ENCODE measurements around the gene LRRC37A. TPM values are rescaled to one million over a fixed set of nuclear protein-coding genes. Genes with fewer than 3 reads are reported as not detected.
"Not testable (repeated sequence)": the region's sequence is repeated elsewhere in the genome, so short reads cannot be mapped to it uniquely, and the experiment has no call there.

The LRRC37A gene
- total RNA-seq, 1 donor: 8.6 TPM

DNA sequence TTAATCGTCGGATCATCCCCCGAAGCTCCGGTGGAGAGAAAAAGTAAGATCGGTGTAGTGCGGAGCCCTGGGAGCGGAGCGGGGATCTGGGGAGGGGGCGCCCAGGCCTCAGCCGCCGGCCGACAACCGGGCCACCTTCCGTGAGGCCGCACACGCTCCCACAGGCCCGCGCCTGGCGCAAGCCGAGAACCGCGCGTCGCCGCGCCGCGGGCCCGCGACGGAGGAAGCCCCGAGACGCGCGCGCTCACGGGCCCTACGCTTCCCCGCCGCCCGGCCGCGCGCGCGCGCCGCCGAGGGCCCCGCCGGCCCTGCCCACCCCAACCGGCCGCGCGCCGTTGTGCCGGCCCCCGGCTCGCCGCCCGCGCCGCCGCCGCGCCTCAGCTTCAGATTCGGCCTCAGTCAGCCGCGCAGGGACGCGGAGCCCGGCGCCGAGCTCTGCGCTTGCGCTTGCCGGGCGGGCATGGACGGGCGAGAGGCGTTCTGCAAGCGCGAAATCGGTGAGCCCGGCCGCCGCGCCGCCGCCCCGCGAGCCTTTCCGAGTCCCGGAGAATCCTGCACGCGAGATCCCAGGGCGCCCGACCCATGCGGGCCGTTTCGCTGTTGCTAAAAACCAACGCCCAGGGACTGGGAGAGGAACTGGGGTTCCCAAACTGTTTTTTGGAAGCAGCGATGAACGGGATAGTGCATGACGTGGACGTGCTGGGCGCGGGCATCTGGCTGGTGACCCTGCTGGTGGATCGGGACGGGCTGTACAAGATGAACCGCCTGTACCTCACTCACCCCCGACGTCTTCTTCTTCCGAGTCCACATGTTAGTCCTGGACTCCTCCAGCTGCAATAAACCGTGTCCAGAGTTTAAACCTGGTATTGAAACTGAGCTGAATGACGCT is 28.0 kb upstream of the LRRC37A start:
- DNase-seq (ENCODE audit: low read depth): peak; percentile 89
- TF ChIP-seq, protein P1, sequence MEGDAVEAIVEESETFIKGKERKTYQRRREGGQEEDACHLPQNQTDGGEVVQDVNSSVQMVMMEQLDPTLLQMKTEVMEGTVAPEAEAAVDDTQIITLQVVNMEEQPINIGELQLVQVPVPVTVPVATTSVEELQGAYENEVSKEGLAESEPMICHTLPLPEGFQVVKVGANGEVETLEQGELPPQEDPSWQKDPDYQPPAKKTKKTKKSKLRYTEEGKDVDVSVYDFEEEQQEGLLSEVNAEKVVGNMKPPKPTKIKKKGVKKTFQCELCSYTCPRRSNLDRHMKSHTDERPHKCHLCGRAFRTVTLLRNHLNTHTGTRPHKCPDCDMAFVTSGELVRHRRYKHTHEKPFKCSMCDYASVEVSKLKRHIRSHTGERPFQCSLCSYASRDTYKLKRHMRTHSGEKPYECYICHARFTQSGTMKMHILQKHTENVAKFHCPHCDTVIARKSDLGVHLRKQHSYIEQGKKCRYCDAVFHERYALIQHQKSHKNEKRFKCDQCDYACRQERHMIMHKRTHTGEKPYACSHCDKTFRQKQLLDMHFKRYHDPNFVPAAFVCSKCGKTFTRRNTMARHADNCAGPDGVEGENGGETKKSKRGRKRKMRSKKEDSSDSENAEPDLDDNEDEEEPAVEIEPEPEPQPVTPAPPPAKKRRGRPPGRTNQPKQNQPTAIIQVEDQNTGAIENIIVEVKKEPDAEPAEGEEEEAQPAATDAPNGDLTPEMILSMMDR (IDR thresholded peaks at IDR 0.05; ENCODE audit: insufficient read depth, low read depth, low read length): no peak
- H3K4me3 ChIP-seq (ENCODE audit: low read depth, low read length): peak overlapping the region; percentile 81

DNA sequence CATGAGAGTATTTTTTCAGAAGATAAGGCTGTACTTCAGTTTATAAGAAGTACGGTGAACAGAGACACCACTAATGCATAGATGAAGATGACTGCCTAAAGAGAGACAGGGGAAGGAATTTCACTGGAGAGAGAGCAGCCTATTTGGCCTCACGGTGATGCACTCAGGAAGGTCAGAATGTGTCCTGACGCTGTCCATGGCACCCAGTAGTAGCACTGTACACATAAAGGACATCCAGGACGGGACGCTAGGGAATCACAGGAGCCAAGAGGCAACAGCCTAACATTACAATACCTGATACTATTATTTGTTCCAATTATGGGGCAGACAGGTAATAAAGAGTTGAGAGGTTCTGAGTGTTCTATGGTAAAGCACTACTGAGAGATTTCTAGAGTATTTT is 24.9 kb upstream of the LRRC37A start:
- no peak for DNase-seq (ENCODE audit: low read depth)
- TF ChIP-seq, protein P1 (IDR thresholded peaks at IDR 0.05; ENCODE audit: insufficient read depth, low read depth, low read length): no peak

DNA sequence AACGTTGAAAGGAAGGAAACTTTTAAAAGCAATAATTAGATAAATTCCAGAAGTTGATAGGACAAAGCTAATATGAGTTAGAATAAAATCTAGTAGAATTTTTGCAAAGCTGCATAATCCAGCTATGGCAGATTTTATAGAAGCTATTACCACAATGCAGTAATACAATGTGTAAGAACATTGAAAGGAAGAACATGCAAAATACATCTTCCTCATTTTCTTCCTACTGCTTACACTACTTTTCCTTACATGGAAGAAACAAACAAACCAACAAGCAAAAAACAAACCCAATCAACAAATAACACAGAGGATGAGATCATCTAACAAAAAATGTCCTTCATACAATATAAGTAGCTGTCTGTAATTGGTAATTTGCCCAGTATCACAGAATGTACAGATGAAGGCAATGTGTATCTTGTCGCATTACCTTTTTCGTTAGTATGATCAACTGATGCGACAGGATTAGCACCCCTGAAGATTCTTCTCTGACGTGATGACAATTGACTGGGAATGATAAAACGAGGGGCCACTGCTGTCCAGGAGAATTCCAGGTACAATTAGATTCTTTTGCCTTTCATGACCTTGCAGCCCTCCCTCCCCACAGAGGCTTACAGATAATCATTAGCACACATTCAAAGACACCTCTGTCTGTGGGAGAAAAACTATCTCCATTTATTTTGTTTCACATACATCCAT is 21.2 kb upstream of the LRRC37A start:
- TF ChIP-seq, protein P1 (IDR thresholded peaks at IDR 0.05; ENCODE audit: insufficient read depth, low read depth, low read length): no peak
- no peak for DNase-seq (ENCODE audit: low read depth)
- H3K4me3 ChIP-seq (ENCODE audit: low read depth, low read length): no peak overlapping the region

More for the DNA sequence above, 24.9 kb upstream of the LRRC37A start:
- H3K4me3 ChIP-seq (ENCODE audit: low read depth, low read length): no peak overlapping the region

DNA sequence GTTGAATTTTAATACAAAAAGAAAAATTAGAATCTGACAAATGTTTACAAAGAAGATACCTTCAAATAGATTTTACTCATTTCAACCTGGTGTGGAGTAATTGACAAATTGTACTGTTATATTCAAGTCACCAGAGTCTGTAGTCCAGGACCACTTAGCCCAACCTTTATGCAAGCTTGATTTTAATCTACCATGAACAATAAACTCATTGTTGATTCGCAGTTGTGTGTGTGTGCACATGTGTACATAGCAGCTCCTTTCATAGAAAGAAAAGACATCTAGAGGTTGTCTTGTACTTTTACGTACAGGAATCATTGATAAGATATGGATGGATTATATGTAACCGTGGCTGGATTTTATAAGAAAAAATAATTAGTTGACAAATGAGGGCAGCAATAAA is 20.7 kb upstream of the LRRC37A start:
- no peak for DNase-seq (ENCODE audit: low read depth)
- H3K4me3 ChIP-seq (ENCODE audit: low read depth, low read length): no peak overlapping the region
- TF ChIP-seq, protein P1 (IDR thresholded peaks at IDR 0.05; ENCODE audit: insufficient read depth, low read depth, low read length): no peak

DNA sequence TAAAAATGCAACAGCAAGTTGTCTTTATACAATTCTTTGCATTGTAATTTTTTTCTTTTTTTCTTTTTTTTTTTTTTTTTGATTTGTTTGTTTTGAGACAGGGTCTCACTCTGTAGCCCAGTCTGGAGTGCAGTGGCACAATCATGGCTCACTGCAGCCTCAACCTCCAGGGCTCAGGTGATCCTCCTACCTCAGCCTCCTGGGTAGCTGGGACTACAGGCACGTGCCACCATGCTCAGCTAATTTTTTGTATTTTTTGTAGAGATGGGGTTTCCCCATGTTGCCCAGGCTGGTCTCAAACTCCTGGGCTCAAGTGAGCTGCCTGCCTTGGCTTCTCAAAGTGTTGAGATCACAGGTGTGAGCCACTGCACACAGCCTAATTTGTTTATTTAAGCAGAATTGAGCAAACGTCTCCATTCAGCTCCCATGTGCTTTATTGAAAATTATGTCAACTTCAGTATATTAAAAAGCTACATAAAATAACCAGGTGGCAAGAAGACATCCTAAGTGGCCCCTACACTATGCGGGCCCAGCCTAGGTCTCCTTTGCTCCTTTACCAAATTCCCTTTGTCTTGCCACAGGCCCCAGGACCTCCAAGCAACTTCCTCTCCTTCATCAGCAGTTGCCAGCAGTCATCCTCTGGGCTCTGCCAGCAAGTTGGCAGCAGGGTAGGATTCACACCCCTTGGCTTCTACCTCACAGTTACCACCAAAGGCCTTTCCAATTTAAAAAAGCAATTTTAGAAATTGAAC is 18.0 kb upstream of the LRRC37A start:
- not testable (repeated sequence) for H3K4me3 ChIP-seq (ENCODE audit: low read depth, low read length); DNase-seq (ENCODE audit: low read depth)

DNA sequence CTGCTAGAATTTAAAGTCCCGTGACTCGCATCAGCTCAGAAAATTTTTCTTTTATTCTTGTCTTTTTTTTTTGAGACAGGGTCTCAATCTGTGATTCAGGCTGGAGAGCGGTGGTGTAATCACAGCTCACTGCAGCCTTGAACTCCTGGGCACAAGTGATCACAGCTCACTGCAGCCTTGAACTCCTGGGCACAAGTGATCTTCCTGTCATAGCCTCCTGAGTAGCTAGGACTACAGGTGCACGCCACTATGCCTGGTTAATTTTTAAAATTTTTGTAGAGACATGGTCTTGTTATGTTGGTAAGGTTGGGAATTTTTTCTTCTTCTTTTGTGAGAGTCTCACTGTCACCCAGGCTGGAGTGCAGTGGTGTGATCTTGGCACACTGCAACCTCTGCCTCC is 13.6 kb upstream of the LRRC37A start:
- not testable (repeated sequence) for H3K4me3 ChIP-seq (ENCODE audit: low read depth, low read length); DNase-seq (ENCODE audit: low read depth)

DNA sequence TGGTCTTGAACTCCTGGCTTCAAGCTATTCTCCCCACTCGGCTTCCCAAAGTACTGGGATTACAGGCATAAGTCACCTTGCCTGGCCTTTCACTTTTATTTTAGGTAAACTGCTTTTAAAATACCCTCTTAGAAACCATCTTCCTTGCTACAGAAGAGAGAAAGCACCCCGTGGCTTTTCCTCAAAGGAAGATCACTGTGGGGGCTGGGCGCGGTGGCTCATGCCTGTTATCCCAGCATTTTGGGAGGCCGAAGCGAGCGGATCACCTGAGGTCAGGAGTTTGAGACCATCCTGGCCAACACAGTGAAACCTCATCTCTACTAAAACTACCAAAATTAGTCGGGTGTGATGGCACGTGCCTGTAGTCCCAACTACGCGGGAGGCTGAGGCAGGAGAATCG is 12.3 kb upstream of the LRRC37A start:
- DNase-seq (ENCODE audit: low read depth); H3K4me3 ChIP-seq (ENCODE audit: low read depth, low read length): not testable (repeated sequence)

DNA sequence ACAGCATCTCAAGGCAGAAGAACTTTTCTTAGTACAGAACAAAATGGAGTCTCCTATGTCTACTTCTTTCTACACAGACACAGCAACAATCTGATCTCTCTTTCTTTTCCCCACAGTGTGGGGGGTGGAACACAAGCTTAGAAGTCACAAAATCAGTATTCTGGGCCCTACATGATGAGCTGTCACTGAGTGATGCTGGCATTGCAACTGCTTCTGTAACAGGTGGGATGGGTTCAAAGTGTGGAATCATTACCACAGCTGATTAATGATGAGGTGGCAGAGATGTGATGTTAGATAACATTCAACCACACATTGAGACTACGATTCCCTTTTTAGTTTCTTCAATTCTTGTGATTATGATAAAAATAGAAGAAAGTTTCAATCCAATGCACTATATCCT is 10.5 kb upstream of the LRRC37A start:
- not testable (repeated sequence) for DNase-seq (ENCODE audit: low read depth); H3K4me3 ChIP-seq (ENCODE audit: low read depth, low read length)

DNA sequence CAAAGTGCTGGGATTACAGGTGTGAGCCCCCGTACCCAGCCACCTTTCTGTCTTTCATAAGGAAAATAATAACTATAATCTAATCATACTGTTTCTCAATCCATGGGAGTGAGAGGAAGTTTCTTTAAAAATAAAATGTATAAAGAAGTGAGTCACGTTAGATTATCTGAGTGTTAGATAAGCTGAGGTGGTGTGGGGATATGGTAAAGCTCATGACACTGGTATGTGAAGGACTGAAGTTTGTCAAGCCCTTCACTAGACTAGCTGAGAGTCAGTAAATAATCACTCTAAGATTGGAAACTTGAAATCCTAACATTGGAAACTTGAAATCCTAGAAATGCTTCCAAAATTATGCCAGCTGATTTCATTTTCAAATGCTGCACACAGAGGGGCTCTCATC is 9.4 kb upstream of the LRRC37A start:
- peak; percentile 79 for DNase-seq (ENCODE audit: low read depth)
- not testable (repeated sequence) for H3K4me3 ChIP-seq (ENCODE audit: low read depth, low read length)

All from fibroblast of villous mesenchyme (primary cell).